Astrocyte (in vitro differentiated cells and primary cell): ENCODE results near the gene PRELID3B. TPM values are rescaled to one million over a fixed set of nuclear protein-coding genes. Genes with fewer than 3 reads are reported as not detected.
A peak's percentile ranks its signal among the peaks of the same experiment; 100 is the strongest.

Experiments
- DNase-seq: peaks from one replicate; pipeline ENCODE4 v3.0.0-alpha.2; 2010; ENCODE audit warnings: low read depth
- FAIRE-seq: peaks from 2 replicates; lab custom pipeline; 2011; peaks lifted over from hg19 to GRCh38; lab: Jason Lieb, UNC
- H2AFZ ChIP-seq: 2 replicates; pipeline ENCODE4 v1.6.0; 2012; ENCODE audit warnings: low read depth, low read length, inconsistent platforms
- H3K27ac ChIP-seq: 2 replicates; pipeline ENCODE4 v1.5.1; 2011; ENCODE audit warnings: low read depth, low read length, inconsistent platforms
- H3K27me3 ChIP-seq: 2 replicates; pipeline ENCODE4 v1.6.0; 2011; ENCODE audit warnings: low read length, inconsistent platforms; ENCODE audit not compliant: insufficient read depth
- H3K36me3 ChIP-seq: 2 replicates; pipeline ENCODE4 v1.5.1; 2011; ENCODE audit warnings: low read length, inconsistent platforms; ENCODE audit not compliant: insufficient read depth
- H3K4me1 ChIP-seq: 2 replicates; pipeline ENCODE4 v1.5.1; 2011; ENCODE audit warnings: low read length, inconsistent platforms; ENCODE audit not compliant: insufficient read depth
- H3K4me2 ChIP-seq: 2 replicates; pipeline ENCODE4 v1.6.0; 2012; ENCODE audit warnings: low read length, inconsistent platforms
- H3K4me3 ChIP-seq: 2 replicates; pipeline ENCODE4 v1.5.1; 2011; ENCODE audit warnings: low read depth, mild to moderate bottlenecking, low read length, inconsistent platforms; ENCODE audit not compliant: insufficient read depth
- H3K79me2 ChIP-seq: 2 replicates; pipeline ENCODE4 v1.6.0; 2012; ENCODE audit warnings: mild to moderate bottlenecking, low read length, inconsistent platforms; ENCODE audit not compliant: insufficient read depth
- H3K9ac ChIP-seq: 2 replicates; pipeline ENCODE4 v1.6.0; 2012; ENCODE audit warnings: mild to moderate bottlenecking, low read length, inconsistent platforms
- H3K9me3 ChIP-seq: 2 replicates; pipeline ENCODE4 v1.5.1; 2012; ENCODE audit warnings: low read depth, mild to moderate bottlenecking, low read length, inconsistent platforms; ENCODE audit not compliant: insufficient read depth
- H4K20me1 ChIP-seq: 2 replicates; pipeline ENCODE4 v1.6.0; 2012; ENCODE audit warnings: low read length, inconsistent platforms; ENCODE audit not compliant: insufficient read depth
- H3K27ac Mint-ChIP-seq: one replicate; pipeline ENCODE4 v1.8.0; 2021; ENCODE audit warnings: mild to moderate bottlenecking, mixed read lengths; ENCODE audit not compliant: unreplicated experiment
- H3K27me3 Mint-ChIP-seq: one replicate; pipeline ENCODE4 v1.8.0; 2021; ENCODE audit warnings: low read depth, mixed read lengths; ENCODE audit not compliant: unreplicated experiment
- H3K36me3 Mint-ChIP-seq: one replicate; pipeline ENCODE4 v1.8.0; 2021; ENCODE audit warnings: low read depth, mixed read lengths; ENCODE audit not compliant: unreplicated experiment
- H3K4me1 Mint-ChIP-seq: one replicate; pipeline ENCODE4 v1.8.0; 2021; ENCODE audit warnings: low read depth, mixed read lengths; ENCODE audit not compliant: unreplicated experiment
- H3K4me3 Mint-ChIP-seq: one replicate; pipeline ENCODE4 v1.8.0; 2021; ENCODE audit warnings: mild to moderate bottlenecking, moderate library complexity, mixed read lengths; ENCODE audit not compliant: unreplicated experiment
- H3K9me3 Mint-ChIP-seq: one replicate; pipeline ENCODE4 v1.8.0; 2021; ENCODE audit warnings: mild to moderate bottlenecking, mixed read lengths; ENCODE audit not compliant: unreplicated experiment
- CTCF ChIP-seq: IDR thresholded peaks from 2 replicates; pipeline ENCODE4 v1.5.1; 2011; ENCODE audit warnings: low read depth, mild to moderate bottlenecking, inconsistent platforms, low read length, moderate library complexity; ENCODE audit not compliant: insufficient read depth
- EZH2 ChIP-seq: IDR thresholded peaks from 2 replicates; pipeline ENCODE4 v1.6.1; 2012; ENCODE audit warnings: mild to moderate bottlenecking, low read length, inconsistent platforms; ENCODE audit not compliant: insufficient read depth
- total RNA-seq: library from RNA; stranded (reverse); gene quantifications from 2 replicates; pipeline ENCODE4 v1.2.1, GENCODE V29; 2021

PRELID3B gene
- total RNA-seq, 1 donor from 2014 or later = 68.8 TPM

DNA sequence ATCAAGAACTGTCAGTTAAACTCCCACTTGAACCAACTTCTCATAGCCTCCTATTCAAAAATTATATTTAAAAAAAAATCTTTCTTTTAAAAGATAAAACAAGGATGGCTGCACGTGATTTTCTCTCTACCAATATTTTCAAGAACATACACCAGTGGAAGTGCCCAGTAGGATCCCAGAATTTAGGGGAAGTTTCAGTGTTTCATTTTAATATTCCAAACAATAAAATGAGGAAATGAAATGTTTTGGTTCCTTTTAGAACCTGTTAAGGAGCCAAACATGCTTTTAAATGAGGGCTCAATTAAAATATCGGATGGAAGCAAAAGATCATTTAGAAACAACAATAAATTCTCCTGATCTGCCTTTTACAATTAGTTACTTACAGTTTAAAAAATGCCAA is 26.4 kb upstream of the PRELID3B start:
- Histone ChIP-seq H3K4me2 (no peak overlapping the region), H3K4me1 (peaks cover 5% of the 10 kb centered on the region), H3K9me3 (no peaks in the 10 kb centered on the region), H3K36me3 (no peaks in the 10 kb centered on the region), H2AFZ (no peak overlapping the region), H4K20me1 (no peaks in the 10 kb centered on the region), H3K4me3 (no peak overlapping the region), H3K9ac (no peak overlapping the region), H3K79me2 (no peaks in the 10 kb centered on the region), H3K27me3 (peaks cover 15% of the 10 kb centered on the region), H3K27ac (no peak overlapping the region)
- peaks cover 22% of the 10 kb centered on the region for H3K27me3 Mint-ChIP-seq
- FAIRE-seq = no peak
- H3K27ac Mint-ChIP-seq = no peak overlapping the region
- no peaks in the 10 kb centered on the region for H3K36me3 Mint-ChIP-seq
- peaks cover 2% of the 10 kb centered on the region for H3K4me1 Mint-ChIP-seq
- H3K9me3 Mint-ChIP-seq = peaks cover 3% of the 10 kb centered on the region
- no peak overlapping the region for H3K4me3 Mint-ChIP-seq
- no peak for DNase-seq
- TF ChIP-seq CTCF = no peak
- no peak for TF ChIP-seq EZH2

DNA sequence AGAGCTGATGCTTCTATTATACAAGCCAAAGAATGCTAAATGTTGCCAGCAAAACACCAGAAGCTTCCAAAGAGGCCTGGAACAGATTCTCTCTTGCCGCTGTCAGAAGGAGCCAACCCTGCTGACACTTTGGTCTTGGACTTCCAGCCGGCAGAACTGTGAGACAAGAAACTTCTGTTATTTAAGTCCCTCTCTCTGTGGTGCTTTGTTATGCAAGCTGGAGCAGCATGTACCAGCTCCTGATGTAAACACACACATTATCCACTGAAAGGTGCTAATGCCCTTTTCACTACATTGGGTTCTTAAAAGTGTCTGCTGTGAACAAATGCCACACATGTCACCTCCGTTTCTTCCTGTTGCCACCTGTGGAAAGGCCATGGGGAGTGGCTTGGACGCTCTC is 25.9 kb upstream of the PRELID3B start:
- Histone ChIP-seq H3K27me3 (peaks cover 15% of the 10 kb centered on the region), H3K9ac (no peak overlapping the region), H4K20me1 (no peaks in the 10 kb centered on the region), H3K36me3 (no peaks in the 10 kb centered on the region), H3K9me3 (no peaks in the 10 kb centered on the region), H3K79me2 (no peaks in the 10 kb centered on the region), H3K4me2 (no peak overlapping the region), H3K27ac (no peak overlapping the region), H3K4me1 (peaks cover 9% of the 10 kb centered on the region), H3K4me3 (no peak overlapping the region), H2AFZ (no peak overlapping the region)
- Mint-ChIP-seq H3K27ac (no peak overlapping the region), H3K27me3 (peaks cover 18% of the 10 kb centered on the region), H3K36me3 (no peaks in the 10 kb centered on the region), H3K4me3 (no peak overlapping the region), H3K4me1 (peaks cover 7% of the 10 kb centered on the region), H3K9me3 (peaks cover 3% of the 10 kb centered on the region)
- no peak for FAIRE-seq
- TF ChIP-seq CTCF (no peak), EZH2 (no peak)
- no peak for DNase-seq

DNA sequence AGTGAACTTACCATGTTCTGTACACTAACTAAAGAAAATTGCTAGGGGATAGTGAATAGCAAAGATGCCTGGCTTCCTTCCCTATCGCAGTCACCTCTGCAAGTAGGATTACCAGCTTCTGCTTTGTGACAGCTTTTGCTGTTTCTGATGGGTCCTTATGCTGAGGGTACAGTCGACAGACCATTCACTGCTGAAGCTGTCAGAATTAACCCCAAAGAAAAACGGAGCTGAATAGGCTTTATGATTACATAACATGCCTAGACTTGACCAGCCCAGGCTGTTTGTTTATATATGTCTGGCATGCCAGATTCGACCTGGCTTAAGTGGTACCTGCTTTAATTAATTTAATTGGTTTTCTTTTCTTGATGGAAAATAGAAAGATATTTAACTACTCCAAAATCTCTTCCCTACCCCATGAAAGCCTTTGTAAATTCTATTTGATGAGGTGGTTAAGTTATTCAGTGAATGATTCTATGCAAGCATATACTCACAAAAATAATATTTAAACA is 21.7 kb upstream of the PRELID3B start:
- Histone ChIP-seq H3K9me3 (no peaks in the 10 kb centered on the region), H3K4me3 (no peak overlapping the region), H3K9ac (peak overlapping the region; percentile 25), H4K20me1 (no peaks in the 10 kb centered on the region), H3K27me3 (peaks cover 3% of the 10 kb centered on the region), H3K4me1 (peaks cover 12% of the 10 kb centered on the region), H3K36me3 (no peaks in the 10 kb centered on the region), H3K27ac (peak overlapping the region; percentile 15), H3K4me2 (peak overlapping the region; percentile 57), H3K79me2 (no peaks in the 10 kb centered on the region), H2AFZ (peak overlapping the region; percentile 31)
- TF ChIP-seq EZH2 (no peak), CTCF (no peak)
- Mint-ChIP-seq H3K4me1 (peaks cover 10% of the 10 kb centered on the region), H3K27ac (no peak overlapping the region), H3K27me3 (no peaks in the 10 kb centered on the region), H3K36me3 (no peaks in the 10 kb centered on the region), H3K4me3 (no peak overlapping the region), H3K9me3 (no peaks in the 10 kb centered on the region)
- DNase-seq (no peak), FAIRE-seq (no peak)
